HG02763 (cell line): Measurements from ENCODE around the gene KCNAB3.
"Not testable (repeated sequence)": the region's sequence is repeated elsewhere in the genome, so short reads cannot be mapped to it uniquely, and the experiment has no call there.

Experiments used
- ATAC-seq: cut with Tn5 transposase; IDR thresholded peaks from one replicate; pipeline ENCODE4 v1.9.1; 2021; ENCODE audit warnings: mild to moderate bottlenecking, moderate library complexity; ENCODE audit not compliant: unreplicated experiment

KCNAB3 gene

DNA sequence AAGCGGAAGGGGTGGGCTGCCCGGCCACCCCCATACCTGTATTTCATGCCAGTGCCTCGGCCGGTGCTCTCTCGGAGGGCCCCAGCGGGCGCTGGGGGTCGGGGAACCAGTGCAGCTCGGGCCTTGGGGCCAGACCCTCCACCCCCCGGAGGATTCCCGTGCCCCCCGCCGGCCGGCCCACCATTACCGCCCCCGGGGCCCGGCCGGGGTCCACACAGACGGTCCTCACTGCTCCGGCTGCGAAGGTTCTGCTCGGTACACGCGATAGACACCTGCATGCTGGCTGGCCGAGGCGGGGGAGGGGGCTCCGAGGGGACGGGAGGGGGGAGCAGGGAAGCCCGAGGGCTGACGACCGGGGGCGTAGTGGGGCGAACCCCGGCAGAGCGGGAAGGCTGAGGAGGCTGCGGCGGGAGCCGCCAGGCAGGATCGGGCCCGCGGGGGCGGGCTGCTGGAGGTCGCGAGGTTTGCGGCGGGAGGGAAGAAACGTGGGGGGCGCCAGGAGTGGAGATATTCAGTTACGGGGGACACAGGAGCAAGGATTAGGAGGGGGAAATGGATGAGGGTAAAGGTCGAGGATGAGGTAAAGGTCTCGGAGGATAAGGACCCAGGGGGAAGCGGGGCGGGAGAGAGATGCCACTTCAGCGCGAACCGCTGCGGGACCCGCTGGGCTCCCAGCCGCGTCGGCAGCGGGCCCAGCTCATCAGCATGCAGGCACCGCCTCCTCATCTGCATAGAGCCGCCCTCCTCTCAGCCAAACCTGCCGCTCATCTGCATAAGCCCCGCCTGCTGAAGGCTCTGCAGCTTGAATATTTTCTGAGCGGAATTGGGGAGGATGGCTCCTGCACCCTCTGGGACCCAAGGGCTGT, at the start of gene KCNAB3:
KCNAB3 (minus strand) TSS at position 699 of the 866 bp plus-strand sequence; CDS start at position 278, 421 bp downstream.
- no peak for ATAC-seq

- no peak for ATAC-seq
Measured at GRCh38 chr17:7977805-7978204, 48.1 kb upstream of the KCNAB3 start.

- ATAC-seq, result no peak
Measured at GRCh38 chr17:7977039-7977438, 47.4 kb upstream of the KCNAB3 start.

DNA sequence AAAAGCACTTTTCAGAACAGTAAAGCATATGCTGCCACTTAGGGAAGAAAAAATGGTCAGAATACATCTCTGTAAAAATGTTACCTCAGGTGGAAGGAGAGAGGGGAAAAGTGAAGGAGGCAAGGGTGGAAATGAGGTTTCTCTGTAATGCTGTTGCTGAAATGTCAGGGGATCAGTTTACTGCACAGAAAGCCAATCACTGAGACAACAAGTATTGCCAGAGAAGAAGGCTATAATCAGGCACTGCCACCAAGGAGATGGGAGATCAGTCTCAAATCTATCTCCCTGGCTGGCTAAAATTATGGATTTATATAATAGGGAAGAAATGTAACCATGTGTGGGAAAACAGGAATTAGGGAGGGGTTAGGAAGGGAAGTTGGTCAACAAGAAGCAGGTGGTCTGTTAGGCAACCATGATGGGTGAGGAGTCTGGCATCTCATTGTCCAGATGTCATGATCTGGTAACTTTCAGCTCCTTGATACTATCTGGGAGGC, 45.0 kb upstream of the KCNAB3 start:
- ATAC-seq, result no peak

- ATAC-seq, result no peak
Measured at GRCh38 chr17:7972131-7972785, 42.6 kb upstream of the KCNAB3 start.

DNA sequence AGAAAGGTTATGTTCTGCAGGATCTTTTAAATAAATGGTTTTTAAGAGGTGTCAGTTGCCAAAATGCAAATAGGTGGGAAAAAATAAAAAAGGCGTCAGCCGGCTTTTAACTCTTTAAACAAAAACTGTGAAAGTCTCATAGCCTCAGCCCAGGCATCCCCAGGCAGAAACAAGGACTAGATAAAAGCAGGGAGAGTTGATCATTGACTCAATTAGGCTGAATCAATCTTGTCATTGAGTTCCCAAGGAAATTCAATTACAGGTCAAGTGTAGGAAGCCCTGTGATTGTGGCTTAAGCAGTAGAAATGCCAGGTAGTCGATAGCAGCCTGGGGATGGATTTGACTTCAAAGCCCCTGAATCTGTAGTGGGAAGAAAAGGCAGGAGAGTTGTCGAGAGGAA, 42.0 kb upstream of the KCNAB3 start:
- ATAC-seq, result no peak

DNA sequence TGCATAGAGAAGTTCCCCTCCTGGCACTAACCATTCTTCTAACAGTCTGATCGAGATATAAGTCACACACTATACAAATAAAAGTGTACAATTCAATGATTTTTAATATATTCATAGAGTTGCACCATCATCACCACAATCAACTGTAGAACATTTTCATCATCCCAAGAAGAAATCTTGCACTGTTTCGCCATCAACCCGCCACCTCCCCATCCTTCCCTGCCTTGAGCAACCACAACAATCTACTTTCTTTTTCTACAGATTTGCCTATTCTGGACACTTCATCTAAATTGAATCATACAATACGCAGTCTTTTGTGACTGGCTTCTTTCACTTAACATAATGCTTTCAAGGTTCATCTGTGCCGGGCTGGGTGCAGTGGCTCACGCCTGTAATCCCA, 39.8 kb upstream of the KCNAB3 start:
- ATAC-seq, result no peak

DNA sequence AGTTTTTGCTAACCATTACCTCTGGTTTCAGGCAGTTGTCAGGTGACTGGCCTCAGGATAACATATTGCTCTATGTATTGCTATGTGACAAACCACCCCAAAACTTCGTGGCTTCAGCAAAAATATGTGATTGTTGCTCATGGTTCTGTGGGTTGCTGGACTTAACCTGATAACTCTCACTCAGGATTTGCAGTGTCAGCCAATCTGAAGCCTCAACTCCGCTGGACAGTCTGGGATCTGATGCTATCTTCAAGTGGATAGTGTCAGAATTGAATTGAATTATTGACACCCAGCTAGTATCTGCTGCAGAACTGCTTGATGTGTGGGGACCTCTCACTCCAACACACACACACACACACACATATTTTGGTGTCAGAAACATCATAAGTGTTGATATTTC, 38.1 kb upstream of the KCNAB3 start:
- ATAC-seq, result no peak

DNA sequence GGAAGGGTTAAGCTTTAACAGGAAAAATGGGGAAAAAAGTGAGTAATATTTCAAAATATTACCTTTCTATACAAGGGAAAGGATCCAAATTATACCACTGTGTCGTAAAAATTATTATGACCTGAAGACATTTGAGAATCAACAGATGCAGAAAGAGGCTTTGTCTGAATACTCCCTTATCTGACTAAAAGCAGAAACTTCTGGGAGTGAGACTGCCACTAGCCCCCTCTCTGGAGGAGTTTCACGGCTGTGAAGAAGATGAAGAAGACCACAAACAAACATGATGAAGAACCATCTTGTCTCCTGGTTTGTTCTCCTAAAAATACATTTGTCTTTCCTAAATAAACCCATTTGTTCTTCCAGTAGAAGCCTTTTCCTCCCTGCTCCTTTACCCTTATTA, 31.8 kb upstream of the KCNAB3 start:
- ATAC-seq, result no peak

DNA sequence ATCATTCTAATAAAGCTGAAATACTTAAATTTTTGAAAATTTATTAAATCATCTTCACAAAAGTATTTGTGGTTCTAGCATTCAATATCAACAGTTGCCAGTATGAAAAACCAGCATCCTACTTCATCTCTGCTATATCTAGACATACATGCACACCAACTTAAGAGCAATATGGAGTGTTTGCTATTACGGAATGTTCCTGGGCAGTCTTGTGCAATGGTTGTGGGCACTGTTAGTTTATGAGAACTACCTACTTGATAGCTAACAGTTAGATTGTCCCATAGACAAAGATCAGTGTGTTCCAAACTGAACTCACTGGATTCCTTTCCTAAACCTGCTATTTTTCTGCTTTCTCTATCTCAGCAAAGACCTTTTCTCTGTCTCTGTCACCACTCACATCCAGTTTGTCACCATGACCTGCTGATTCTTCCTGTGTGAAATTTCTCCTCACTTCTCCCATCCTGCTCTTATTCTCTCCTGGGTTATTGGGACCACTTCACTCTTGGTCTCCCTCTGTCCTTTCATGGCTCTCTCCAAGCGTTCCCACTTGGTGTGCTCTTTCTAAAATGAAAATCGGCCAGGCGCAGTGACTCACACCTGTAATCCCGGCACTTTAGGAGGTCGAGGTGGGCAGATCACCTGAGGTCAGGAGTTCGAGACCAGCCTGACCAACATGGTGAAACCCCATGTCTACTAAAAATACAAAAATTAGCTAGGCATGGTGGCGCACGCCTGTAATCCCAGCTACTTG, 30.0 kb upstream of the KCNAB3 start:
- ATAC-seq, result no peak

DNA sequence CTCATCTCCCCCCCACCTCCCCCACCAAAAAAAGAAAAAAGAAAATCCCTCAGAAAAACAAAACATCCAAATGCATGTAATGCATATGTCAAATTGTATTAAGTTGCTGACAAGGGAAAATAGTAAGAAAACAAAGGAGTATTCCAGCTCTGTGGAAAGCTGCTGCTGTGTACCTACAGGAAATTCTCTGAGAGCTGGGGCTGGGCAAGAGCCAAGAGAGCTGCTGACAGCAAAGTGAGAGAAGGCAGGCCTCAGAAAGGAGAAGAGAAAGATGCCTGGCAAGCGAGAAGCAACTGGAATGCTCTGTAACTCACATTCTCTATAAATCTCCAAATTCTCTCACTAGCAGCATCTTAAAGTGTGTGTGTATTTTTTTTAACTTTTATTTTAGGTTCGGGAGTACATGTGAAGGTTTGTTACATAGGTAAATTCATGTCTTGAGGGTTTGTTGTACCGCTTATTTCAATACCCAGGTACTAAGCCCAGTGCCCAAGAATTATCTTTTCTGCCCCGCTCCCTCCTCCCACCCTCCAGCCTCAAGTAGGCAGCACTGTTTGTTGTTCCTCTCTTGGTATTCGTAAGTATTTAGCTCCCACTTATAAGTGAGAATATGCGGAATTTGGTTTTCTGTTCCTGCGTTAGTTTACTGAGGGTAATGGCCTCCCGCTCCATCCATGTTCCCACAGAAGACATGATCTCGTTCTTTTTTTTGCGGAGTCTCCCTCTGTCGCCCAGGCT, 26.7 kb upstream of the KCNAB3 start:
- no peak for ATAC-seq

DNA sequence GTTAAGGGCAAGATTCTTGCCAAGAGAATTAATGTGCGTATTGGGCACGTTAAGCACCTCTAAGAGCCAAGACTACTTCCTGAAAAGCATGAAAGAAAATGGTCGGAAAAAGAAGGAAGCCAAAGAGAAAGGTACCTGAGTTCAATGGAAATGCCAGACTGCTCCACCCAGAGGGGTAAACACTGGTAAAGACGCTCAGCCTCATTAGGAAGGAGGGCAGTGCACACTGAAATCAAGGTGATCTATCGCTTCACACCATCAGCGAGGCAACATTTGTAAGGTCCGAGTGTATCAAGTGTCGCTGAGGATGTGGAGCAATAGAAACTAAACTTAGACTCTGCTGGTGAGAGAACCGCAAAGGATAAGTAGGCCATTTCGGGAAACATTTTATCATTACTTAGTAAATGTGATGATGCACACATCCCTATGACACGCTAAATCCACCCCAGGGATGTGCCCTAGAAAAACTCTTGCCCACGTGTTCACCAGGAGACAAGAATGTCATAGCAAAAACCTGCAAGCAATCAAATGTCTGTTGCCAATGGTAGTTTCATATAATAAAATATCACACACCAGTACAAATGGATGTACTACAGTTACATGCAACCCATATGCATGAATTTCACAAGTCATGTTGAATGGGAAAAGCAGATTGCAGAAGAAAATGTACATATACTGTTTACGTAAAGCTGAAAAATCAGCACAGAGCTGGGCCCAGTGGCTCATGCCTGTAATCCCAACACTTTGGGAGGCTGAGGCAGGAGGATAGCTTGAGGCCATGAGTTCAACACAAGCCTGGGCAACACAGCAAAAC, 26.0 kb upstream of the KCNAB3 start:
- no peak for ATAC-seq

DNA sequence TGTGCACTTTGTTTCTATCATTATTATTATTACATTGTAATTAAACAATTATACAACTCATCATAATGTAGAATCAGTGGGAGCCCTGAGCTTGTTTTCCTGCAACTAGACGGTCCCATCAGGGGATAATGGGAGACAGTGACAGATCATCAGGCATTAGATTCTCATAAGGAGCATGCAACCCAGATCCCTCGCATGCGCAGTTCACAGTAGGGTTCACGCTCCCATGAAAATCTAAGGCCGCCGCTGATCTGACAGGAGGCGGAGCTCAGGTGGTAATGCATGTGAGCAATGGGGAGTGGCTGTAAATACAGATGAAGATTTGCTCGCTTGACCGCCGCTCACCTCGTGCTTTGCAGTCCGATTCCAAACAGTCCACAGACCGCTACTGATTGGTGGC, 23.6 kb upstream of the KCNAB3 start:
- not testable (repeated sequence) for ATAC-seq

DNA sequence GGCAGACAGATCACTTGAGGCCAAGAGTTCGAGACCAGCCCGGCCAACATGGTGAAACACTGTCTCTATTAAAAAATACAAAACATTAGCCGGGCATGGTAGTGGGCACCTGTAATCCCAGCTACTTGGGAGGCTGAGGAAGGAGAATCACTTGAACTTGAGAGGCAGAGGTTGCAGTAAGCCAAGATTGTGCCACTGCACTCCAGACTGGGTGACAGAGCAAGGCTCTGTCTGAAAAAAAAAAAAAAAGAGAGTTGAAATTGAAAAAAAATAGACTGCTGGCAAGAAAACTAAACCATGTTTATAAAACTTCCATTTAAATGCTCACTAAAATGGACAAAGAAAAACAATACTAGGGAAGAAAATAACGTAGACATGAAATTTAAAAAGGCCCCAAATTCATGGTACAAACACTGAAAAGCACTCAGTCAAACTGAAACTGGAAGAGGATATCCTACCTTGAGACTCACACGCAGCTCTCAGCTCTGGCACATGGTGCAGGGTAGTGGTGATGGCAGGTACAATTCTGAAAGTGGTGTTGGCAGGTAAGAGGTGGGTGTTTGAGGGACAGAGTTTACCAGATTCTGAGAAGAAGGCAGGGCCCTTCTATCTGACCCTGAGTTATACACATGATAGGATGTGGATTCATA, 21.6 kb upstream of the KCNAB3 start:
- no peak for ATAC-seq

DNA sequence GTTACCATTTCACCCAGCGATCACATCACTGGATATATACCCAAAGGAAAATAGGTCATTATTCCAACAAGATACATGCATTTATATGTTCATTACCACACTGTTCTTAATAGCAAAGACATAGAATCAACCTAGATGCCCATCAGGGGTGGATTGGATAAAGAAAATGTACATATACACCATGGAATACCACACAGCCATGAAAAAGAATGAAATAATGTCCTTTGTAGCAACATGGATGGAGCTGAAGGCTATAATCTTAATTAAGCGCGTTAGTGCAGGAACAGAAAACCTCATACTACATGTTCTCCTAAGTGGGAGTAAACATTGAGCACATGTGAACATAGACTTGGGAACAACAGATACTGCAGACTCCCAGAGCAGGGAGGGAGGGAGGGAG, 20.9 kb upstream of the KCNAB3 start:
- no peak for ATAC-seq

GRCh38 chr17:7947651-7948050, 18.0 kb upstream of the KCNAB3 start:
- ATAC-seq, result no peak

- ATAC-seq, result no peak
Measured at GRCh38 chr17:7946441-7946840, 16.8 kb upstream of the KCNAB3 start.

- no peak for ATAC-seq
Measured at GRCh38 chr17:7945651-7946050, 16.0 kb upstream of the KCNAB3 start.

DNA sequence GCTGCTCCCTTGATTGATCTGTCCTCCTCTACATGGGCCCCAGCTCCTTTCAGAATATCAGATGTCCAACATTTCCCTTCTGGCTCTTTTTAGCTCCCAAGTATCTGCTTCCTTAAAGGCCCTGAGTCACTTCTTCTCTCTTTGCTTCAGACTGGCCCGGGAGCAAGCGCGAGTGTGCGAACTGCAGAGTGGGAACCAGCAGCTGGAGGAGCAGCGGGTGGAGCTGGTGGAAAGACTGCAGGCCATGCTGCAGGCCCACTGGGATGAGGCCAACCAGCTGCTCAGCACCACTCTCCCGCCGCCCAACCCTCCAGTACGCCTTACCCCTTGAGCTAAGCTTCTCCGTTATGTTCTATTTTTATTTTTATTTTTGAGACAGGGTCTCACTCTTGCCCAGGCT, 14.7 kb upstream of the KCNAB3 start:
- no peak for ATAC-seq
